Panc1 (cell line): ENCODE results near the gene CTSD. TPM values are rescaled to one million over a fixed set of nuclear protein-coding genes. Genes with fewer than 3 reads are reported as not detected.

Experiments used
- ATAC-seq: fragments of 200-7000 bp; cut with Tn5 transposase; 2 replicates; pipeline ENCODE4 v1.9.1; 2020; ENCODE audit warnings: mild to moderate bottlenecking, moderate library complexity
- BruUV-seq: library from RNA; stranded (reverse); fragments of 400-500 nt; replicated peaks from 2 replicates; lab custom pipeline; 2021; lab: Mats Ljungman, UMichigan
- CTCF ChIA-PET: fragments of 300-600 bp; sonication (Branson Sonifier 250); formaldehyde crosslinking; loops from one replicate; lab custom pipeline; 2022; ENCODE audit warnings: antibody characterized with exemption; lab: Charles Lee
- POLR2A ChIA-PET: fragments of 300-600 bp; sonication (Branson Sonifier 250); formaldehyde crosslinking; loops from one replicate; lab custom pipeline; 2022; ENCODE audit warnings: antibody characterized with exemption; lab: Charles Lee
- DNase-seq: peaks from one replicate; pipeline ENCODE4 v3.0.0-alpha.2; 2010; ENCODE audit warnings: low read depth, low spot score
- H3K27ac ChIP-seq: 2 replicates; pipeline ENCODE4 v1.5.1; 2011; ENCODE audit warnings: mild to moderate bottlenecking, low read length, inconsistent platforms
- H3K27me3 ChIP-seq: fragments of 200-500 bp; sonication (Bioruptor generic); 2 replicates; pipeline ENCODE4 v1.6.0; 2014; ENCODE audit warnings: low read length, inconsistent platforms; ENCODE audit not compliant: control insufficient read depth, insufficient read depth
- H3K36me3 ChIP-seq: fragments of 200-500 bp; sonication (Bioruptor generic); 2 replicates; pipeline ENCODE4 v1.5.1; 2014; ENCODE audit warnings: inconsistent platforms, mild to moderate bottlenecking, low read length, moderate library complexity; ENCODE audit not compliant: control insufficient read depth, insufficient read depth
- H3K4me1 ChIP-seq: 2 replicates; pipeline ENCODE4 v1.5.1; 2011; ENCODE audit warnings: inconsistent platforms, mild to moderate bottlenecking, low read length, moderate library complexity; ENCODE audit not compliant: control insufficient read depth, insufficient read depth
- H3K4me3 ChIP-seq, 2 experiments: 2 replicates each; pipeline ENCODE4 v1.5.1; 2011 to 2012; ENCODE audit warnings: low read depth in 2 of 2, low read length in 2 of 2, mild to moderate bottlenecking in 2 of 2, inconsistent platforms in 1 of 2, moderate library complexity in 1 of 2
- H3K9me3 ChIP-seq: fragments of 200-500 bp; sonication (Bioruptor generic); 2 replicates; pipeline ENCODE4 v1.5.1; 2014; ENCODE audit warnings: low read depth, mild to moderate bottlenecking, inconsistent platforms, low read length, moderate library complexity; ENCODE audit not compliant: control insufficient read depth, insufficient read depth
- POLR2AphosphoS5 ChIP-seq: IDR thresholded peaks from 2 replicates; pipeline ENCODE4 v1.6.1; 2012; ENCODE audit warnings: mild to moderate bottlenecking, low read depth, low read length, moderate library complexity
- SIN3A ChIP-seq: IDR thresholded peaks from 2 replicates; pipeline ENCODE4 v1.6.1; 2012; ENCODE audit warnings: low read depth, mild to moderate bottlenecking, low read length, moderate library complexity, borderline replicate concordance; ENCODE audit not compliant: insufficient read depth
- TCF7L2 ChIP-seq: IDR thresholded peaks from 2 replicates; pipeline ENCODE4 v1.6.1; 2011; ENCODE audit warnings: mild to moderate bottlenecking, low read depth, low read length, inconsistent platforms
- in situ Hi-C: cut with HindIII; loops from 2 replicates; pipeline ENCODE4 v1.10.0; 2016; ENCODE audit warnings: low sequenced_read_pairs, low pct_unique_long_range_greater_than_20kb
- intact Hi-C: fragments of 100-400 bp; cut with micrococcal nuclease; formaldehyde crosslinking; loops from one replicate; pipeline ENCODE4 v1.10.0; 2022; ENCODE audit not compliant: unreplicated experiment
- total RNA-seq: library from RNA; stranded (reverse); gene quantifications from one replicate; pipeline ENCODE4 v1.2.1, GENCODE V29; 2021; ENCODE audit not compliant: unreplicated experiment
- TF ChIP-seq, protein P1 (sequence below): fragments of 450-650 bp; IDR thresholded peaks from 2 replicates; pipeline ENCODE4 v1.5.1; 2017; ENCODE audit warnings: mild to moderate bottlenecking
- TF ChIP-seq, protein P2 (sequence below), 2 experiments: IDR thresholded peaks; 2 replicates each; pipeline ENCODE4 v1.6.1; 2011 to 2012; ENCODE audit warnings: low read depth in 2 of 2, control low read depth in 1 of 2, low read length in 1 of 2, mild to moderate bottlenecking in 1 of 2, moderate library complexity in 1 of 2; ENCODE audit not compliant: insufficient read depth in 1 of 2

The CTSD gene
- total RNA-seq, 1 experiment from 2014 or later, result 1,813 TPM

- Histone ChIP-seq H3K4me1 (no peaks in the 10 kb centered on the region), H3K9me3 (no peaks in the 10 kb centered on the region), H3K27ac (no peak overlapping the region), H3K4me3 (no peak overlapping the region), H3K36me3 (no peaks in the 10 kb centered on the region), H3K27me3 (peaks cover 5% of the 10 kb centered on the region; the same call in 1 of the 2 replicates)
- DNase-seq (no peak), ATAC-seq (no peak)
- POLR2A ChIA-PET, result no interaction called here
- CTCF ChIA-PET, result no interaction called here
- no peak for TF ChIP-seq SIN3A
- TF ChIP-seq, protein P1, sequence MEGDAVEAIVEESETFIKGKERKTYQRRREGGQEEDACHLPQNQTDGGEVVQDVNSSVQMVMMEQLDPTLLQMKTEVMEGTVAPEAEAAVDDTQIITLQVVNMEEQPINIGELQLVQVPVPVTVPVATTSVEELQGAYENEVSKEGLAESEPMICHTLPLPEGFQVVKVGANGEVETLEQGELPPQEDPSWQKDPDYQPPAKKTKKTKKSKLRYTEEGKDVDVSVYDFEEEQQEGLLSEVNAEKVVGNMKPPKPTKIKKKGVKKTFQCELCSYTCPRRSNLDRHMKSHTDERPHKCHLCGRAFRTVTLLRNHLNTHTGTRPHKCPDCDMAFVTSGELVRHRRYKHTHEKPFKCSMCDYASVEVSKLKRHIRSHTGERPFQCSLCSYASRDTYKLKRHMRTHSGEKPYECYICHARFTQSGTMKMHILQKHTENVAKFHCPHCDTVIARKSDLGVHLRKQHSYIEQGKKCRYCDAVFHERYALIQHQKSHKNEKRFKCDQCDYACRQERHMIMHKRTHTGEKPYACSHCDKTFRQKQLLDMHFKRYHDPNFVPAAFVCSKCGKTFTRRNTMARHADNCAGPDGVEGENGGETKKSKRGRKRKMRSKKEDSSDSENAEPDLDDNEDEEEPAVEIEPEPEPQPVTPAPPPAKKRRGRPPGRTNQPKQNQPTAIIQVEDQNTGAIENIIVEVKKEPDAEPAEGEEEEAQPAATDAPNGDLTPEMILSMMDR, result no peak
- no peak for TF ChIP-seq POLR2AphosphoS5
- TF ChIP-seq, protein P2, sequence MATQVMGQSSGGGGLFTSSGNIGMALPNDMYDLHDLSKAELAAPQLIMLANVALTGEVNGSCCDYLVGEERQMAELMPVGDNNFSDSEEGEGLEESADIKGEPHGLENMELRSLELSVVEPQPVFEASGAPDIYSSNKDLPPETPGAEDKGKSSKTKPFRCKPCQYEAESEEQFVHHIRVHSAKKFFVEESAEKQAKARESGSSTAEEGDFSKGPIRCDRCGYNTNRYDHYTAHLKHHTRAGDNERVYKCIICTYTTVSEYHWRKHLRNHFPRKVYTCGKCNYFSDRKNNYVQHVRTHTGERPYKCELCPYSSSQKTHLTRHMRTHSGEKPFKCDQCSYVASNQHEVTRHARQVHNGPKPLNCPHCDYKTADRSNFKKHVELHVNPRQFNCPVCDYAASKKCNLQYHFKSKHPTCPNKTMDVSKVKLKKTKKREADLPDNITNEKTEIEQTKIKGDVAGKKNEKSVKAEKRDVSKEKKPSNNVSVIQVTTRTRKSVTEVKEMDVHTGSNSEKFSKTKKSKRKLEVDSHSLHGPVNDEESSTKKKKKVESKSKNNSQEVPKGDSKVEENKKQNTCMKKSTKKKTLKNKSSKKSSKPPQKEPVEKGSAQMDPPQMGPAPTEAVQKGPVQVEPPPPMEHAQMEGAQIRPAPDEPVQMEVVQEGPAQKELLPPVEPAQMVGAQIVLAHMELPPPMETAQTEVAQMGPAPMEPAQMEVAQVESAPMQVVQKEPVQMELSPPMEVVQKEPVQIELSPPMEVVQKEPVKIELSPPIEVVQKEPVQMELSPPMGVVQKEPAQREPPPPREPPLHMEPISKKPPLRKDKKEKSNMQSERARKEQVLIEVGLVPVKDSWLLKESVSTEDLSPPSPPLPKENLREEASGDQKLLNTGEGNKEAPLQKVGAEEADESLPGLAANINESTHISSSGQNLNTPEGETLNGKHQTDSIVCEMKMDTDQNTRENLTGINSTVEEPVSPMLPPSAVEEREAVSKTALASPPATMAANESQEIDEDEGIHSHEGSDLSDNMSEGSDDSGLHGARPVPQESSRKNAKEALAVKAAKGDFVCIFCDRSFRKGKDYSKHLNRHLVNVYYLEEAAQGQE (IDR thresholded peaks at IDR 0.05; ENCODE audit: insufficient read depth in 1 of 2, low read depth in 2 of 2, low read length in 1 of 2), result no peak
- no peak for TF ChIP-seq TCF7L2
- BruUV-seq, result no TSS peak
- intact Hi-C loops (no loop called here), in situ Hi-C loops (no loop called here)
These were observed 32.2 kb downstream of the CTSD start for GRCh38 chr11:1731451-1732059.

- DNase-seq, result no peak
- TF ChIP-seq, protein P2 (IDR thresholded peaks at IDR 0.05; ENCODE audit: insufficient read depth in 1 of 2, low read depth in 2 of 2, low read length in 1 of 2), result no peak
- TF ChIP-seq POLR2AphosphoS5, result no peak
- TF ChIP-seq TCF7L2, result no peak
- no peak for TF ChIP-seq SIN3A
- TF ChIP-seq, protein P1, result no peak
- H3K36me3 ChIP-seq, result no peaks in the 10 kb centered on the region
- ChIA-PET CTCF (no interaction called here), POLR2A (no interaction called here)
- intact Hi-C loops, result no loop called here
- H3K4me3 ChIP-seq, result no peak overlapping the region
- peaks cover 5% of the 10 kb centered on the region for H3K27me3 ChIP-seq
- in situ Hi-C loops, result no loop called here
- H3K27ac ChIP-seq, result no peak overlapping the region
- ATAC-seq, result no peak
- H3K9me3 ChIP-seq, result no peaks in the 10 kb centered on the region
- H3K4me1 ChIP-seq, result no peaks in the 10 kb centered on the region
- BruUV-seq, result no TSS peak
These were observed 33.6 kb downstream of the CTSD start for GRCh38 chr11:1730059-1730629.
